Gastrocnemius medialis (tissue), 4 donors: ENCODE data around the gene FNBP1L.

Experiments used
- CTCF ChIP-seq, 5 experiments: fragments of 450-650 bp in 3 of 5; fragments of 200-600 bp in 2 of 5; sonication (generic) in 2 of 5; IDR thresholded peaks in 4 of 5; conservative IDR thresholded peaks in 1 of 5; 1 replicate in 4 of 5; 2 replicates in 1 of 5; pipeline ENCODE4 v1.5.1; 2016 to 2019; ENCODE audit warnings: antibody characterized with exemption in 5 of 5, mild to moderate bottlenecking in 3 of 5, moderate library complexity in 3 of 5
- POLR2A ChIP-seq, 2 donors: fragments of 450-650 bp; IDR thresholded peaks; one replicate each; pipeline ENCODE4 v1.6.1; 2017; ENCODE audit warnings: antibody characterized with exemption in 2 of 2, mild to moderate bottlenecking in 2 of 2, moderate library complexity in 2 of 2

DNA sequence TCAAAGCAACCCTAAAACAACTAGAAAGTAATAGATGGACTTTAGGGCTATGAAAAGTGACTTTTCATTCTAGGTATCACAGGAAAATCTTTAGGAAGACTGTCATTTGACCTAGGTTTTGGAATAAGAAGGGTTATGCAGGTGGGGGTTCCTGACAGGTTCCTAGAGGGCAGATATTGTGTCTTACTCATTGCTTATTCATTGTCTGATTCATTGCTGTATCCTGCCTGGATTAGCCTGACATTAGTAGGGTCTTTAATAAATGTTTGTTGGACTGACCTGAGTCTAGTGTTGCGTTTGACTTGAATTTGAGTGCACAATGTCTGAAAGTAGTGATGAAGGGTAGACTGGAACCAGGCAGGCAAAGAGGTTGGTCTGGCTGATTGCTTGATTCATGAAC is 6.0 kb downstream of the FNBP1L start:
- no peak for TF ChIP-seq CTCF (IDR thresholded peaks at IDR 0.05 in 4 of 5, conservative IDR thresholded peaks at IDR 0.05 in 1 of 5)
- TF ChIP-seq POLR2A (IDR thresholded peaks at IDR 0.05): no peak
